GM19043 (cell line): ENCODE data around the gene SEMA3C.
A peak's percentile ranks its signal among the peaks of the same experiment; 100 is the strongest.

Source experiments
- ATAC-seq: cut with Tn5 transposase; IDR thresholded peaks from one replicate; pipeline ENCODE4 v1.9.1; 2021; ENCODE audit warnings: low read depth; ENCODE audit not compliant: unreplicated experiment

Gene SEMA3C

DNA sequence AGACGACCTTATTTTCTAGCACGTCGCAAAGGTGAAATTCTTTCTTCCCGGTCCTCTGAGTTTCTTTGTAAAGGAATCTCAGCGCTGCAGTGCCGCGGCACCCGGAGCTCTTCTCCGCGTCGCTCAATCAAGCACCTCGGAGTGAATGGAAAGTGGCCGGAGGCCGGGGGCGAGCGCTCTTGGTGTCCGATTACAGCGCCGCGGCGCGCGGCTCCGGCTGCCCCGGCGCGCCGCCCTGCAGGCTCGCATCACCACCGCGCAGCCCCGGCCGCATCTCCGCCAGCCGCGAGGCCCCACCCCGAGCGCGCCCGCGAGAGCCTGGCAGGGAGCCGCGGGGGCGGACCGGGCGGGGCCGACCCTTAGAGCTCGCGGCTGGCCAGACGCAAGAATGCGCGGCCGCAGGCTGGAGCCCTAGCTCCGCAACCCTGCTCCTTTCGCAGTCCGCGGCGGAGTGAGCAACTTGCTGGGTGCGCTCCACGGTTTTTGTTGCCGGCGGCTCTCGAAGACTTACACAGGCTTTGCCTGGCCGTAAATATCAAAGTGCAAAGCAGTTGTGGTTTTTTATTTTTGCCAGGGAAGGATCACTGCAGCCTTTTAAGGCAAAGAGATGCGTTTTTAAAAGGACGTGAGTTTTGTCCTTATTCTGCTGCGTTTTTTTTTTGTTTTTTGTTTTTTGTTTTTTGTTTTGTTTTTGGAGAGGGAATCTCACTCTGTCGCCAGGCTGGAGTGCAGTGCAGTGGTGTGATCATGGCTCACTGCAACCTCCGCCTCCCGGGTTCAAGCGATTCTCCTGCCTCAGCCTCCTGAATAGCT lies at the start of gene SEMA3C:
TSS of gene SEMA3C (minus strand) at position 143 of the 813 bp plus-strand sequence. CDS start 2,270 bp downstream, outside the sequence.
- ATAC-seq = peak; percentile 41

- no peak for ATAC-seq
These were observed 49.8 kb upstream of the SEMA3C start for GRCh38 chr7:80968606-80969005.

DNA sequence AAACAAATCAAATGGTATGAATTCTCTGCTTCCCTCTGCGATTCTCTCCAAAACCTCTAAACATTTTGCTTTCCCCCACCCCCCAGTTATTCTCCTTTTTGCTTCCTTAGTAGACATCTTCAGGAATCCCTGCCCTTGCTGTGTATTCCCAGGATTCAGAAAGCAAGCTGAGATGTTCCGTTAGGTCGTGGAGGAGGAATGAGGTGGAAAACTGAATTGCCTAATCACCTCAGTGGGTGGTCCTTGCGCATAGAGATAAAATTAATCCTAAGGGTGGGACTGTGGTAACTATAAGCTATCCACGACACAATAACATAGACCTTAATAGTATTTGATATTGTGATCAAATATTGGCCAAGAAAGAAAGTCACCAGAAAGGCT lies 49.1 kb upstream of the SEMA3C start:
- no peak for ATAC-seq

- no peak for ATAC-seq
These were observed 48.4 kb upstream of the SEMA3C start for GRCh38 chr7:80967071-80967916.

- ATAC-seq = no peak
These were observed 41.5 kb upstream of the SEMA3C start for GRCh38 chr7:80960244-80960795.

- ATAC-seq = no peak
These were observed 38.5 kb upstream of the SEMA3C start for GRCh38 chr7:80957226-80957777.

GRCh38 chr7:80954191-80954590 lies 35.3 kb upstream of the SEMA3C start:
- ATAC-seq = no peak

GRCh38 chr7:80950550-80950967 lies 31.7 kb upstream of the SEMA3C start:
- ATAC-seq = no peak

DNA sequence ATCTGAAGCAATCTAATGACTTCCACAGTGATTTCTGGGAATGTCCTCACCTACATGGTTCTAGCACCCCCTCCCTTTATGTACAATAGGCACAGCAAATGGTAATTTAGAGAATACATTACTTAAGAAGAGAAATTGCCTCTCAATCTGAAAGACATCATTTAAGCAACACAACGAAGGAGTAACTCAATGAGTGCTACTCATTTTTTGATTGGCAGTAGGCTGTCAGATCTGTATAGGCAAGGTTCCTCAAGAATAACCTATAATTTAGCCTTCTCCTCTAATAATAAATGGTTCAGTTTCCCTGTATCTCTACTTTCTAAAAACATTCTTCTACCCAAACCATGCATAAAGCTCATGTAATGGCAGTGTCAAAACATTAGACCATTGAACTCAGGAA lies 30.6 kb upstream of the SEMA3C start:
- ATAC-seq = no peak

GRCh38 chr7:80946858-80947257 lies 28.0 kb upstream of the SEMA3C start:
- no peak for ATAC-seq

DNA sequence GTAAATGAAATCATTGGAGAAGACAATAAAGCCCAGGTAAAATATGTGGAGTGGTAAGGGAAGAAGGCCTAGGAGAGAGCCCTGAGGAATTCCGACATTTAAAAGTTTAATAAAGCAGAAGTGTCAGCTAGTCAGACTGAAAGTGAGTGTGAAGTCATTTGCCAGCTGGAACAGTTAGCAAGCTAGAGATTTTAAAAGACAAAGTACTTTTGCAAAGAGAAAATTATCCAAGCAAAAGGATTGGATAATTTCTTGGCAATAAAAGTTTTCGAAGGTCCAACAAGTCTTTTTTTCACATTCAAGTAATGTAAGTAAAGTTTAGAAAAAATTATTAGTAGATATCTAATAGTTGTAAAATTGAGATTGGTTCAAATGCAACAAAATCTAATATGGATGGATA lies 27.1 kb upstream of the SEMA3C start:
- ATAC-seq = no peak

- ATAC-seq = no peak
These were observed 24.5 kb upstream of the SEMA3C start for GRCh38 chr7:80943342-80943741.

GRCh38 chr7:80942261-80943041 lies 23.6 kb upstream of the SEMA3C start:
- no peak for ATAC-seq

DNA sequence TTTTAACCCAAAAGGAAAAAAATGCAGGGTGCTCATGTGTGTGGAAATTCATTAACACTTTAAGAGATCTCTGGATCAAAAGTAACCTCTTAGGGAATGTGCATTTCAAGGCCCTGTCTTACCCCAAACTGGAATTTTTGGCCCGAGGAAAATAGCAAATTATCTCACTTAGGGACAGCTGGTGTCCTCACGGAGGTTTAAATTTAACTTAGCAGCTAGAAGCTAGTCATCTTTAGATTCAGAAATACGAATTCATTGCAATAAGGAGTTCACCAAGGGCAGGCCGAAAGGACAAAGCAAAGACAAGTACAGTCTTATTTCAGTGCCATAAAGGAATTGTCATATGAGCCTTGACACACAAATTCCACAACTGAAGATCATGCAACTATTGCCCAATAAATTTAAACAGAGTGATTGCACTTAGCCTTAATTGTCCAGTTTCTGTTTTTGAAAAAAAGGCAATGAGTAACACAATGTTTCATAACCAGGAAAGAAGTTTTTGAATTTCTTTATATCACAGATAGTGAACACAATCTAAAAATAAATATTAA lies 22.4 kb upstream of the SEMA3C start:
- ATAC-seq = no peak

DNA sequence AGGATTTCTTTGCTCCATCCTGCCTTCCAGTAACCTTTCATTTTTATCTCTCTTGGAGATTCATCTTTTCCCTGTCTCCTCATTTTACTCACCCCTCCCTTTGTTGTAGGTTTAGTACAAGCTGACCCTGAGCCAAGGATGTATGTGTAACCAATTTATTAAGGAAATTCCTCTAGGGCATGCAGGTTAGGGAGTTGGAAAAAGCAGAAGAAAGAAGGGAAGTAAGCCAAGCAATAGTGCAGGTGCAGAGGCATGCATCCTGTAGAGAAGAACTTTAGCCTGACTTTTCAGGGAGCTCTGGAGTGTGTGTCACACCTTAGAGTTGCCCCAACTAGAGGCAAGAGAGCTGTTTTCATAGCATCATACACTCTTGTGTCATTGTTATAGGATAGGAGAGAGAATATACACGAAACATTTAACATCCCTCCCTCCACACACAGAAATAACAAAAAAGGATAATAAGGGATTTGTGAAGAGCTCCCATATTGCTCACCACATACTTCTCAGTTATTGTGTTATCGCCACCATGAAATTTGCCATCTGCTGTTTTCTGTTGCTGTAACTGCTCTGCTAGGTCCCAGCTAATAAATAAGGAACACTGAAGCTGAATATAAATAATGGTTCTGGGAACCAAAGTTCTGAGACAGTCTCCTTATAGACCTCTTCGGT lies 21.8 kb upstream of the SEMA3C start:
- ATAC-seq = no peak

DNA sequence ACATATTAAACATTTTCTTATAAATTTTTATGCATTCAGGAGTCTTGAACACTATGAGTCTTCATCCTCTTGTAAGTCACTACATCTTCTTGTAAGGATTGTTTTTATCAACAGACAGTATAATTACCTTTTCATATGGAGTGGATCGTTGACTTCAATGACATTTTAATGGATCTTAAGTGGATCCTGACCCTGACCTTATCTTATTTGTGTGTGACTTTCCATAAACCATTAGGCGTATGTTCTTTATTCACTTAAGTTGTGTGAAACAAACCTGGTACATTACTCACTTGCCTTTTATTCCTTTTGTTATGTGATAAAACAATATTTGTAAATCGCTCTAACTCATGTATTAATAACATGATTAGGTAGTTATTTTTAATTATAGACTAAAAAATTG lies 18.5 kb upstream of the SEMA3C start:
- no peak for ATAC-seq

GRCh38 chr7:80935991-80936780 lies 17.3 kb upstream of the SEMA3C start:
- ATAC-seq = no peak

DNA sequence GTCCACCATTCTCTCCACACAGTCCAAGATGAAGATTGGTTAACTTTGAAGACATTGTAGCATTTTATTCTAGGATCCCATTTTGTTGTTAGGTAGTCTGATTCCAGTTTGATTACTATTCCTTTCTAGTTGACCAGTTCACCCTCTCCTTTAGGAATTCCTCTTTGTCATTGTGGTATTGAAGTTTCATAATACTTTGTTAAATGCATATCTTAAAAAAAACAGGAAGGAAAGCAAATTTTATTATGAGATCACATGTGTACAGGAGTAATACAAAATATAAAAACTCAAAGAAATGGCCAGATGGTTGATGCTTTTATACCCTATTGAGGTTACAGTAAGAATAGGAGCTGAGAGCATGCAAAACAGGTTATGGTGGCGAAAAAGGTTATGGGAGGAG lies 15.5 kb upstream of the SEMA3C start:
- no peak for ATAC-seq

- ATAC-seq = no peak
These were observed 13.7 kb upstream of the SEMA3C start for GRCh38 chr7:80932536-80932935.
